ENCODE data around the gene GCNT2. TPM values are rescaled to one million over a fixed set of nuclear protein-coding genes. Genes with fewer than 3 reads are reported as not detected.

The GCNT2 gene
- total and polyA plus RNA-seq, 2 of the 8 experiments (the other 6 are each of a cell fraction or from before 2014, with no cell fraction given), result 19.3 to 52.5 TPM

- Histone ChIP-seq H3K4me1 (replicated peaks in 1 of 4; ENCODE audit: control insufficient read depth in 3 of 4, insufficient read depth in 4 of 4, low read length in 3 of 4) (no peaks in the 10 kb centered on the region; a peak in 1 of 7 replicates), H2BK15ac (ENCODE audit: low read length) (no peak overlapping the region), H3K4me3 (ENCODE audit: extremely low read depth in 1 of 4, insufficient read depth in 2 of 4, low read depth in 3 of 4, low read length in 4 of 4) (no peak overlapping the region), H3K56ac (replicated peaks; ENCODE audit: insufficient read length, low read depth, low read length) (no peak overlapping the region), H2BK12ac (ENCODE audit: low read depth, low read length) (no peak overlapping the region), H2AFZ (ENCODE audit: low read length) (no peak overlapping the region), H2BK20ac (ENCODE audit: low read length) (0 out of 2 replicates have a peak overlapping the region, but pooled peaks have one; percentile 61), H3K27me3 (replicated peaks in 1 of 4; ENCODE audit: control insufficient read depth in 3 of 4, extremely low read depth in 1 of 4, insufficient read depth in 3 of 4, low read length in 3 of 4) (no peaks in the 10 kb centered on the region), H3K9me3 (ENCODE audit: insufficient read depth in 2 of 2, low read depth in 1 of 2, low read length in 1 of 2) (no peaks in the 10 kb centered on the region), H3K14ac (ENCODE audit: insufficient read length) (no peak overlapping the region), H4K20me1 (replicated peaks in 1 of 2; ENCODE audit: control insufficient read depth in 1 of 2, insufficient read depth in 2 of 2, low read length in 2 of 2) (no peaks in the 10 kb centered on the region), H3K36me3 (ENCODE audit: control insufficient read depth in 2 of 4, insufficient read depth in 4 of 4, low read length in 3 of 4) (no peaks in the 10 kb centered on the region), H2BK120ac (replicated peaks; ENCODE audit: low read depth, low read length) (no peak overlapping the region), H3K18ac (ENCODE audit: extremely low read depth, low read length) (no peak overlapping the region; the same call in 1 of the 2 replicates), H3K79me2 (ENCODE audit: control insufficient read depth in 1 of 2, insufficient read depth in 2 of 2, low read length in 2 of 2) (no peaks in the 10 kb centered on the region), H3K9ac (replicated peaks in 1 of 4; ENCODE audit: extremely low read depth in 1 of 4, low read depth in 3 of 4, low read length in 3 of 4) (no peak overlapping the region), H2BK5ac (ENCODE audit: low read depth, low read length) (no peak overlapping the region), H3K27ac (ENCODE audit: low read depth, low read length) (no peak overlapping the region), H3K4ac (replicated peaks; ENCODE audit: insufficient read length, low read depth, low read length) (no peak overlapping the region), H3K79me1 (ENCODE audit: low read depth, low read length) (no peaks in the 10 kb centered on the region), H4K5ac (ENCODE audit: insufficient read length, low read depth, low read length) (no peak overlapping the region), H4K8ac (ENCODE audit: extremely low read depth, insufficient read depth, low read length) (no peak overlapping the region), H3K23ac (ENCODE audit: insufficient read length) (no peak overlapping the region), H4K91ac (replicated peaks; ENCODE audit: insufficient read length, low read length) (no peak overlapping the region), H3K23me2 (ENCODE audit: low read depth, low read length) (no peaks in the 10 kb centered on the region), H2AK5ac (ENCODE audit: low read depth, low read length) (no peak overlapping the region), H3K4me2 (ENCODE audit: insufficient read depth in 1 of 2, low read depth in 2 of 2, low read length in 2 of 2) (no peak overlapping the region)
- no peak for FAIRE-seq
- TF ChIP-seq BACH1 (IDR thresholded peaks at IDR 0.05; ENCODE audit: low read length) (no peak), RNF2 (IDR thresholded peaks at IDR 0.05; ENCODE audit: borderline replicate concordance, low read depth, low read length, missing control alignments, poor library complexity, severe bottlenecking) (no peak), NANOG (IDR thresholded peaks at IDR 0.05; ENCODE audit: insufficient read depth, low read depth, low read length, poor library complexity, severe bottlenecking) (no peak), CEBPB (IDR thresholded peaks at IDR 0.05; ENCODE audit: low read depth, low read length) (no peak), CBX5 (IDR thresholded peaks at IDR 0.05; ENCODE audit: low read depth, low read length) (no peak), GABPA (IDR thresholded peaks at IDR 0.05; ENCODE audit: borderline replicate concordance, insufficient read depth, low read length) (no peak), SP2 (IDR thresholded peaks at IDR 0.05; ENCODE audit: low read length) (no peak), ZNF274 (IDR thresholded peaks at IDR 0.05; ENCODE audit: borderline replicate concordance, extremely low read depth, low read length) (no peak), SRF (IDR thresholded peaks at IDR 0.05; ENCODE audit: low read depth, low read length) (no peak), CHD2 (IDR thresholded peaks at IDR 0.05; ENCODE audit: low read length) (no peak), SUZ12 (IDR thresholded peaks at IDR 0.05; ENCODE audit: low read length) (no peak), YY1 (IDR thresholded peaks at IDR 0.05; ENCODE audit: low read depth, low read length) (no peak), JUN (IDR thresholded peaks at IDR 0.05; ENCODE audit: low read depth, low read length) (no peak), CBX8 (IDR thresholded peaks at IDR 0.05; ENCODE audit: borderline replicate concordance, low read depth, low read length) (no peak), BRCA1 (IDR thresholded peaks at IDR 0.05; ENCODE audit: low read depth, low read length) (no peak), TCF12 (IDR thresholded peaks at IDR 0.05; ENCODE audit: low read depth, low read length) (no peak)
- no peak for DNase-seq (ENCODE audit: low read depth in 1 of 2, low spot score in 2 of 2)
- 100% methylated on average over 1 of the region's 1 CpG; no CpG with 5 or more reads in 1 of the 2 experiments for WGBS, 2 experiments (ENCODE audit: extremely low coverage in 1 of 2, insufficient coverage in 1 of 2, insufficient read length in 1 of 2, insufficient replicate concordance in 2 of 2, low coverage in 1 of 2, low lambda C conversion rate in 2 of 2, missing lambda C conversion rate in 1 of 2)
- CTCF ChIA-PET (ENCODE audit: partially characterized antibody), result interaction anchor here (0.7 kb wide), 1 partner anchor 11 kb away, joined by 3 read pairs; no protein-coding TSS in a partner anchor
- POLR2A ChIA-PET (ENCODE audit: partially characterized antibody), result no interaction called here
Measured at GRCh38 chr6:10535193-10535592, 14.0 kb downstream of the GCNT2 start.
